Transverse colon (tissue), 4 donors: ENCODE results near the gene PCDHGB5. TPM values are rescaled to one million over a fixed set of nuclear protein-coding genes. Genes with fewer than 3 reads are reported as not detected.

Experiments used
- DNase-seq: peaks from one replicate; pipeline ENCODE4 v3.0.0-alpha.2; 2019
- H3K27ac ChIP-seq, 4 donors: fragments of 200-600 bp; sonication (generic); 2 replicates each; pipeline ENCODE4 v1.5.1; 2016 to 2018; ENCODE audit warnings: inconsistent platforms in 4 of 4
- H3K27me3 ChIP-seq: fragments of 200-600 bp; sonication (generic); 2 replicates; pipeline ENCODE4 v1.5.1; 2017; ENCODE audit warnings: inconsistent platforms
- H3K36me3 ChIP-seq, 4 donors: fragments of 200-600 bp; sonication (generic); 2 replicates each; pipeline ENCODE4 v1.5.1; 2017 to 2019; ENCODE audit warnings: inconsistent platforms in 4 of 4
- H3K4me1 ChIP-seq, 4 donors: fragments of 200-600 bp; sonication (generic); 2 replicates each; pipeline ENCODE4 v1.5.1; 2017 to 2020; ENCODE audit warnings: inconsistent platforms in 4 of 4
- H3K4me3 ChIP-seq, 4 donors: fragments of 200-600 bp; sonication (generic); 1 replicate in 1 of 4; 2 replicates in 3 of 4; pipeline versions ENCODE4 v1.5.1 to v1.6.1; 2017 to 2019; ENCODE audit warnings: inconsistent platforms in 4 of 4
- H3K9me3 ChIP-seq, 2 donors: fragments of 200-600 bp; sonication (generic); 2 replicates each; pipeline ENCODE4 v1.5.1; 2017 to 2019; ENCODE audit warnings: inconsistent platforms in 2 of 2
- CTCF ChIP-seq, 5 experiments: fragments of 200-600 bp in 3 of 5; fragments of 450-650 bp in 2 of 5; sonication (generic) in 3 of 5; IDR thresholded peaks; 1 replicate in 2 of 5; 2 replicates in 3 of 5; pipeline ENCODE4 v1.5.1; 2016 to 2017; ENCODE audit warnings: antibody characterized with exemption in 5 of 5, inconsistent platforms in 3 of 5, mild to moderate bottlenecking in 2 of 5, moderate library complexity in 1 of 5
- EP300 ChIP-seq: sonication (generic); formaldehyde crosslinking; IDR thresholded peaks from one replicate; pipeline ENCODE4 v1.6.1; 2017; ENCODE audit warnings: antibody characterized with exemption, low read depth
- POLR2A ChIP-seq: fragments of 450-650 bp; IDR thresholded peaks from one replicate; pipeline ENCODE4 v1.6.1; 2016; ENCODE audit warnings: antibody characterized with exemption, mild to moderate bottlenecking, moderate library complexity
- POLR2AphosphoS5 ChIP-seq, 3 donors: sonication (generic); formaldehyde crosslinking; IDR thresholded peaks; one replicate each; pipeline ENCODE4 v1.6.1; 2016; ENCODE audit warnings: antibody characterized with exemption in 3 of 3
- WGBS, 2 donors: methylation state at CpG; one replicate each; pipeline ENCODE4 v1.1.5; 2018; ENCODE audit warnings: low coverage in 1 of 2; 5-methylcytosine and 5-hydroxymethylcytosine counted together
- in situ Hi-C, 4 donors: fragments of 200-750 bp; cut with MboI; loops; one replicate each; pipeline versions ENCODE4 v1.15.0 to v1.15.1; 2017; ENCODE audit warnings: low sequenced_read_pairs in 3 of 4, low pct_ligation_motif_present in 1 of 4, low pct_unique_long_range_greater_than_20kb in 1 of 4
- intact Hi-C: fragments of 100-400 bp; cut with DNase I; formaldehyde crosslinking; loops from one replicate; pipeline ENCODE4 v1.15.1; 2023; ENCODE audit warnings: low total_unique reads
- total RNA-seq, 4 donors: library from RNA; depleted of rRNA; stranded (reverse); fragments of >200 nt; gene quantifications; one replicate each; pipeline ENCODE4 v1.1.0, GENCODE V29; 2016

Gene PCDHGB5
- total RNA-seq, 4 donors from 2014 or later = 5.3 to 23.3 (median 9.2) TPM

- WGBS, 2 donors = 74% methylated on average over 2 of the region's 2 CpGs
- no peaks in the 10 kb centered on the region for H3K36me3 ChIP-seq
- peaks cover 65 to 83% of the 10 kb centered on the region in 2 donors for H3K9me3 ChIP-seq
- no peak overlapping the region for H3K27ac ChIP-seq
- H3K4me1 ChIP-seq = no peaks in the 10 kb centered on the region
- no peak overlapping the region for H3K4me3 ChIP-seq
- intact Hi-C loops (no loop called here), in situ Hi-C loops (no loop called here)
- DNase-seq = no peak
- H3K27me3 ChIP-seq = no peaks in the 10 kb centered on the region
- TF ChIP-seq CTCF (IDR thresholded peaks at IDR 0.05) = no peak
- TF ChIP-seq POLR2A = no peak
- no peak for TF ChIP-seq POLR2AphosphoS5 (IDR thresholded peaks at IDR 0.05)
- TF ChIP-seq EP300 = no peak
Observed at GRCh38 chr5:141434006-141434405, 36.3 kb downstream of the PCDHGB5 start.

- 80 to 94% methylated on average over 2 of the region's 2 CpGs for WGBS, 2 donors
- TF ChIP-seq POLR2A (no peak), EP300 (no peak), POLR2AphosphoS5 (IDR thresholded peaks at IDR 0.05) (no peak), CTCF (IDR thresholded peaks at IDR 0.05) (no peak)
- Histone ChIP-seq H3K36me3 (no peaks in the 10 kb centered on the region), H3K4me3 (no peak overlapping the region), H3K27me3 (no peaks in the 10 kb centered on the region), H3K27ac (no peak overlapping the region), H3K4me1 (no peaks in the 10 kb centered on the region), H3K9me3 (peaks cover 58 to 76% of the 10 kb centered on the region in 2 donors)
- in situ Hi-C loops = no loop called here
- intact Hi-C loops = no loop called here
- no peak for DNase-seq
Observed at GRCh38 chr5:141437221-141437620, 39.5 kb downstream of the PCDHGB5 start.

GRCh38 chr5:141439411-141440141 is 41.8 kb downstream of the PCDHGB5 start:
- intact Hi-C loops = no loop called here
- Histone ChIP-seq H3K27ac (no peak overlapping the region), H3K4me3 (no peak overlapping the region), H3K4me1 (no peaks in the 10 kb centered on the region), H3K36me3 (no peaks in the 10 kb centered on the region), H3K27me3 (no peaks in the 10 kb centered on the region), H3K9me3 (peaks cover 44 to 55% of the 10 kb centered on the region in 2 donors)
- TF ChIP-seq CTCF (IDR thresholded peaks at IDR 0.05) = no peak
- TF ChIP-seq EP300 = no peak
- no peak for TF ChIP-seq POLR2AphosphoS5 (IDR thresholded peaks at IDR 0.05)
- WGBS, 2 donors = 75 to 81% methylated on average over 7 to 10 of the region's 10 CpGs
- in situ Hi-C loops = no loop called here
- no peak for DNase-seq

DNA sequence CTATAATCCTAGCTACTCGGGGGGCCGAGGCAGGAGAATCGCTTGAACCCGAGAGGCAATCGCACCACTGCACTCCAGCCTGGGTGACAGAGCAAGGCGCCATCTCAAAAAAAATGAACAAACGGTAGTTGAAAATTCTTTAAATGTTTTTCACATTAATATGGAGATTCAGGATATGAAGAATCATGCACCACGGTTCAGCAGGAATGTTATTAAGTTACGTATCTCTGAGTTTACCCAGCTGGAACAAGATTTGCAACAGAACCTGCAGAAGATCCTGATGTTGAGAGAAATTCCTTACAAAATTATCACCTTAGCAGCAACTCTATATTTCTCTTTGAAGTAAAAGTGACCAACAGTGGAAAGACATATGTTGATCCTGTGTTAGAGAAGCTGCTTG is 42.6 kb downstream of the PCDHGB5 start:
- in situ Hi-C loops = no loop called here
- no peak overlapping the region for H3K27ac ChIP-seq

More for the DNA sequence above, 42.6 kb downstream of the PCDHGB5 start:
- no peaks in the 10 kb centered on the region for H3K36me3 ChIP-seq
- 90 to 95% methylated on average over 9 of the region's 9 CpGs for WGBS, 2 donors
- H3K4me1 ChIP-seq = no peaks in the 10 kb centered on the region
- no peak for DNase-seq
- TF ChIP-seq POLR2A = no peak
- TF ChIP-seq POLR2AphosphoS5 (IDR thresholded peaks at IDR 0.05) = no peak
- TF ChIP-seq EP300 = no peak
- no peak for TF ChIP-seq CTCF (IDR thresholded peaks at IDR 0.05)
- H3K9me3 ChIP-seq = peaks cover 42 to 53% of the 10 kb centered on the region in 2 donors
- H3K27me3 ChIP-seq = no peaks in the 10 kb centered on the region
- no peak overlapping the region for H3K4me3 ChIP-seq
- intact Hi-C loops = no loop called here
